Stimulated activated CD4-positive, alpha-beta T cell treated with anti-CD3 and anti-CD28 coated beads, TNF-alpha, amount 100 ng/mL, for 1 hour (primary cell): Measurements from ENCODE around the gene FAM174B.

Experiments
- DNase-seq, 3 donors: peaks; one replicate each; pipeline ENCODE4 v3.0.0-alpha.2; 2020; ENCODE audit warnings: low read depth in 3 of 3, low spot score in 1 of 3

The FAM174B gene

DNA sequence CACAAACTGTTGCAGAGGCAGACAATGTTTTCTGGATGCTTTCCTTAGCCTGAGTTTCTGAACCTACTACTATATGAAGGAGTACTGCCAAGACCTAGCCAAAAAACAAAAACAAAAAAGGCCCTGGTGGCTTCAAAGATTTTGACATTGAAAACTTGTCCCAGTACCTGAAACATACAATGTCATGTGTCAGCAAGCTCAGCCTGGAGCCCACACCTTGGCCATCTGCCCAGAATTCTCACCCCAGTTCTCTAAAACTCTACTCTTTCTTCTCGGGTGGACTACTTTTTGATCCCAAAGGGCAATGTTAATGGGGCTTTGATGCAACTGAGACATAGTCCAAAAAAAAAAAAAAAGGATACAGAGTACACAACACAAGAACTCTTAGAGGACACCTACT, 81.4 kb downstream of the FAM174B start:
- DNase-seq, result no peak

GRCh38 chr15:92571824-92572223, 83.8 kb downstream of the FAM174B start:
- no peak for DNase-seq

GRCh38 chr15:92570391-92570790, 85.2 kb downstream of the FAM174B start:
- DNase-seq, result no peak

- DNase-seq, result no peak
Observed at GRCh38 chr15:92569778-92570177, 85.8 kb downstream of the FAM174B start.
